HG03139 (cell line): Measurements from ENCODE around the gene USP17L28.
"Not testable (repeated sequence)": the region's sequence is repeated elsewhere in the genome, so short reads cannot be mapped to it uniquely, and the experiment has no call there.

Source experiments
- ATAC-seq: cut with Tn5 transposase; IDR thresholded peaks from one replicate; pipeline ENCODE4 v1.9.1; 2021; ENCODE audit not compliant: unreplicated experiment

USP17L28 gene, protein sequence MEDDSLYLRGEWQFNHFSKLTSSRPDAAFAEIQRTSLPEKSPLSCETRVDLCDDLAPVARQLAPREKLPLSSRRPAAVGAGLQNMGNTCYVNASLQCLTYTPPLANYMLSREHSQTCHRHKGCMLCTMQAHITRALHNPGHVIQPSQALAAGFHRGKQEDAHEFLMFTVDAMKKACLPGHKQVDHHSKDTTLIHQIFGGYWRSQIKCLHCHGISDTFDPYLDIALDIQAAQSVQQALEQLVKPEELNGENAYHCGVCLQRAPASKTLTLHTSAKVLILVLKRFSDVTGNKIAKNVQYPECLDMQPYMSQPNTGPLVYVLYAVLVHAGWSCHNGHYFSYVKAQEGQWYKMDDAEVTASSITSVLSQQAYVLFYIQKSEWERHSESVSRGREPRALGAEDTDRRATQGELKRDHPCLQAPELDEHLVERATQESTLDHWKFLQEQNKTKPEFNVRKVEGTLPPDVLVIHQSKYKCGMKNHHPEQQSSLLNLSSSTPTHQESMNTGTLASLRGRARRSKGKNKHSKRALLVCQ

DNA sequence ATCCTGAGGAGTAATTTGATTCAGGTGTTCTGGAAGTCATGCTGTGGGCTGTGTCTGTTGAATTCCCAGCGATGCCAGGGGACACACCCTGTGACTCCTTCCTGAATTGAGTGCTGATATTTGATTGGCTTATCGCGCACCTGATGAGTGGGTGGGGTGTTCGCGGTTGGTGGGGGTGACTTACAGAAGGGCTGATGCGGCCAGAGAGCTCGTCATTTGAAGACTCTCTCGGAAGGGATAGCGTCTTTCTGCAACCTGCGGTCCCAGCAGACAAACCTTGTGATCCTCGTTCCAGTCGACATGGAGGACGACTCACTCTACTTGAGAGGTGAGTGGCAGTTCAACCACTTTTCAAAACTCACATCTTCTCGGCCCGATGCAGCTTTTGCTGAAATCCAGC lies at the start of gene USP17L28:
Gene USP17L28, plus strand, starts transcription at position 301 of the 400 bp plus-strand sequence. Its CDS starts 0 bp downstream, at position 301.
- not testable (repeated sequence) for ATAC-seq

DNA sequence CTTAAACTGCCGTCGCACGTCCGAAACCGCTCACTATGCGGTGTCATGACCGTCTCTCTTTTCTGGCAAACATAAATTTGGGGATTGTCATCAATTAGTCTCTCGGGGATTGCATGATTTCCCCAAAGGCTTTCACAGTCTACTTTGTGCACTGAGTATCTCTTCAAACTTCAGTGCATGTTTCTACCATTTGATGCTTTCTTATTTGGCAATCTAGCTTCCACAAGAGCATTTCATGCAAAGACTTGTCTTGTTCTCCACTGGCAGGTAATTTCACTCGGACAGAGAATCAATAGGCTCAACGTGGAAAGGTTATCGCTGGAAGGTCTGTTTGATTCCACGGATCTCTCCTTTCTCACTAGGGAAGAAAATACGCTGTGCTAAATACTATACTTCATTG lies 24.5 kb upstream of the USP17L28 start:
- ATAC-seq: not testable (repeated sequence)

DNA sequence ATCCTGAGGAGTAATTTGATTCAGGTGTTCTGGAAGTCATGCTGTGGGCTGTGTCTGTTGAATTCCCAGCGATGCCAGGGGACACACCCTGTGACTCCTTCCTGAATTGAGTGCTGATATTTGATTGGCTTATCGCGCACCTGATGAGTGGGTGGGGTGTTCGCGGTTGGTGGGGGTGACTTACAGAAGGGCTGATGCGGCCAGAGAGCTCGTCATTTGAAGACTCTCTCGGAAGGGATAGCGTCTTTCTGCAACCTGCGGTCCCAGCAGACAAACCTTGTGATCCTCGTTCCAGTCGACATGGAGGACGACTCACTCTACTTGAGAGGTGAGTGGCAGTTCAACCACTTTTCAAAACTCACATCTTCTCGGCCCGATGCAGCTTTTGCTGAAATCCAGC lies 23.8 kb upstream of the USP17L28 start, which contains the start of gene USP17L24:
Gene USP17L24, plus strand, starts transcription at position 301 of the 400 bp plus-strand sequence. Its CDS starts 0 bp downstream, at position 301.
- not testable (repeated sequence) for ATAC-seq

DNA sequence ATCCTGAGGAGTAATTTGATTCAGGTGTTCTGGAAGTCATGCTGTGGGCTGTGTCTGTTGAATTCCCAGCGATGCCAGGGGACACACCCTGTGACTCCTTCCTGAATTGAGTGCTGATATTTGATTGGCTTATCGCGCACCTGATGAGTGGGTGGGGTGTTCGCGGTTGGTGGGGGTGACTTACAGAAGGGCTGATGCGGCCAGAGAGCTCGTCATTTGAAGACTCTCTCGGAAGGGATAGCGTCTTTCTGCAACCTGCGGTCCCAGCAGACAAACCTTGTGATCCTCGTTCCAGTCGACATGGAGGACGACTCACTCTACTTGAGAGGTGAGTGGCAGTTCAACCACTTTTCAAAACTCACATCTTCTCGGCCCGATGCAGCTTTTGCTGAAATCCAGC lies 19.1 kb upstream of the USP17L28 start, which contains the start of gene USP17L25:
Gene USP17L25, plus strand, starts transcription at position 301 of the 400 bp plus-strand sequence. Its CDS starts 0 bp downstream, at position 301.
- not testable (repeated sequence) for ATAC-seq

DNA sequence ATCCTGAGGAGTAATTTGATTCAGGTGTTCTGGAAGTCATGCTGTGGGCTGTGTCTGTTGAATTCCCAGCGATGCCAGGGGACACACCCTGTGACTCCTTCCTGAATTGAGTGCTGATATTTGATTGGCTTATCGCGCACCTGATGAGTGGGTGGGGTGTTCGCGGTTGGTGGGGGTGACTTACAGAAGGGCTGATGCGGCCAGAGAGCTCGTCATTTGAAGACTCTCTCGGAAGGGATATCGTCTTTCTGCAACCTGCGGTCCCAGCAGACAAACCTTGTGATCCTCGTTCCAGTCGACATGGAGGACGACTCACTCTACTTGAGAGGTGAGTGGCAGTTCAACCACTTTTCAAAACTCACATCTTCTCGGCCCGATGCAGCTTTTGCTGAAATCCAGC lies 14.3 kb upstream of the USP17L28 start, which contains the start of gene USP17L26:
Gene USP17L26, plus strand, starts transcription at position 301 of the 400 bp plus-strand sequence. Its CDS starts 0 bp downstream, at position 301.
- not testable (repeated sequence) for ATAC-seq

DNA sequence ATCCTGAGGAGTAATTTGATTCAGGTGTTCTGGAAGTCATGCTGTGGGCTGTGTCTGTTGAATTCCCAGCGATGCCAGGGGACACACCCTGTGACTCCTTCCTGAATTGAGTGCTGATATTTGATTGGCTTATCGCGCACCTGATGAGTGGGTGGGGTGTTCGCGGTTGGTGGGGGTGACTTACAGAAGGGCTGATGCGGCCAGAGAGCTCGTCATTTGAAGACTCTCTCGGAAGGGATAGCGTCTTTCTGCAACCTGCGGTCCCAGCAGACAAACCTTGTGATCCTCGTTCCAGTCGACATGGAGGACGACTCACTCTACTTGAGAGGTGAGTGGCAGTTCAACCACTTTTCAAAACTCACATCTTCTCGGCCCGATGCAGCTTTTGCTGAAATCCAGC lies 9.6 kb upstream of the USP17L28 start, which contains the start of gene USP17L5:
Gene USP17L5, plus strand, starts transcription at position 301 of the 400 bp plus-strand sequence. Its CDS starts 0 bp downstream, at position 301.
- ATAC-seq: not testable (repeated sequence)

DNA sequence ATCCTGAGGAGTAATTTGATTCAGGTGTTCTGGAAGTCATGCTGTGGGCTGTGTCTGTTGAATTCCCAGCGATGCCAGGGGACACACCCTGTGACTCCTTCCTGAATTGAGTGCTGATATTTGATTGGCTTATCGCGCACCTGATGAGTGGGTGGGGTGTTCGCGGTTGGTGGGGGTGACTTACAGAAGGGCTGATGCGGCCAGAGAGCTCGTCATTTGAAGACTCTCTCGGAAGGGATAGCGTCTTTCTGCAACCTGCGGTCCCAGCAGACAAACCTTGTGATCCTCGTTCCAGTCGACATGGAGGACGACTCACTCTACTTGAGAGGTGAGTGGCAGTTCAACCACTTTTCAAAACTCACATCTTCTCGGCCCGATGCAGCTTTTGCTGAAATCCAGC lies 4.8 kb upstream of the USP17L28 start, which contains the start of gene USP17L27:
Gene USP17L27, plus strand, starts transcription at position 301 of the 400 bp plus-strand sequence. Its CDS starts 0 bp downstream, at position 301.
- ATAC-seq: not testable (repeated sequence)

DNA sequence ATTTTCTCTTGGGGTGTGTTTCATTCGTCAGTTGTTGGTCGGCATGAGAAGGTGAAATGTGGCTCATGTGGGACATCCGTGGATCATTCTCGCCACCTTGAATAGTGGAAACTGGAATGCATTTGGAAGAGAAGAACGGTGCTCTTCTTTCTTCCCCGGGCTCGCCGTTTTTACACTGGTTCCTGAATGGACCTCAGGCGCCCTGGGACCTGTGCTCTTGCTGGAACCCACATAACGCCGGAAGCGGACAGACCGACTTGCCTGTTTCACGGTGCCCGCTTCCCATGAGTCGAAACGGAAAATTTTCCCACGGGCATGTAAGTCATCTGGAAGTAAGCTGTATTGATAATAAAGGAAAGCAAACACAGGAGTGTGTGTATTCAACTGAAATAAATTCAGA lies 2.2 kb downstream of the USP17L28 start:
- ATAC-seq: not testable (repeated sequence)

DNA sequence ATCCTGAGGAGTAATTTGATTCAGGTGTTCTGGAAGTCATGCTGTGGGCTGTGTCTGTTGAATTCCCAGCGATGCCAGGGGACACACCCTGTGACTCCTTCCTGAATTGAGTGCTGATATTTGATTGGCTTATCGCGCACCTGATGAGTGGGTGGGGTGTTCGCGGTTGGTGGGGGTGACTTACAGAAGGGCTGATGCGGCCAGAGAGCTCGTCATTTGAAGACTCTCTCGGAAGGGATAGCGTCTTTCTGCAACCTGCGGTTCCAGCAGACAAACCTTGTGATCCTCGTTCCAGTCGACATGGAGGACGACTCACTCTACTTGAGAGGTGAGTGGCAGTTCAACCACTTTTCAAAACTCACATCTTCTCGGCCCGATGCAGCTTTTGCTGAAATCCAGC lies 4.6 kb downstream of the USP17L28 start, which contains the start of gene USP17L29:
Gene USP17L29, plus strand, starts transcription at position 301 of the 400 bp plus-strand sequence. Its CDS starts 0 bp downstream, at position 301.
- ATAC-seq: not testable (repeated sequence)

DNA sequence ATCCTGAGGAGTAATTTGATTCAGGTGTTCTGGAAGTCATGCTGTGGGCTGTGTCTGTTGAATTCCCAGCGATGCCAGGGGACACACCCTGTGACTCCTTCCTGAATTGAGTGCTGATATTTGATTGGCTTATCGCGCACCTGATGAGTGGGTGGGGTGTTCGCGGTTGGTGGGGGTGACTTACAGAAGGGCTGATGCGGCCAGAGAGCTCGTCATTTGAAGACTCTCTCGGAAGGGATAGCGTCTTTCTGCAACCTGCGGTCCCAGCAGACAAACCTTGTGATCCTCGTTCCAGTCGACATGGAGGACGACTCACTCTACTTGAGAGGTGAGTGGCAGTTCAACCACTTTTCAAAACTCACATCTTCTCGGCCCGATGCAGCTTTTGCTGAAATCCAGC lies 14.1 kb downstream of the USP17L28 start, which contains the start of gene USP17L30:
Gene USP17L30, plus strand, starts transcription at position 301 of the 400 bp plus-strand sequence. Its CDS starts 0 bp downstream, at position 301.
- ATAC-seq: not testable (repeated sequence)

DNA sequence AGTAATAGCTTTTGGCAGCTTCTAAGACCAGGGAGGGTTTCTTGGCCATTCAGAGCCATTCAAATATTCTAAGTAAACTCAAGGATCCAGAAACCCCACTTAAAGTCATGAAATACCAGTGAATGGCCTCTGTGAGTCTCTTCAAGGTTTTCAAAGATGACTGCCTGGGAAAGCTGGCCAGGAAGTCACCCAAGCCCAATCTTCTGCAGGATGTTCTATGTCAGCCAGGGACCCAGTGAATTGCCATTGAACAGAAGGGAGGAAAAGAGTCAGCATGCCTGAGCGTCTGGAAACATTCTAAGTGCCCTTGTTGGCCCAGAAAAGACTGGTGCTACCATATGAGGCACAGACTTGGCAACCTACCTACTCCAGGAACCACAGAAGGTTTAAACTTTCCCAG lies 31.2 kb downstream of the USP17L28 start:
- ATAC-seq: not testable (repeated sequence)

DNA sequence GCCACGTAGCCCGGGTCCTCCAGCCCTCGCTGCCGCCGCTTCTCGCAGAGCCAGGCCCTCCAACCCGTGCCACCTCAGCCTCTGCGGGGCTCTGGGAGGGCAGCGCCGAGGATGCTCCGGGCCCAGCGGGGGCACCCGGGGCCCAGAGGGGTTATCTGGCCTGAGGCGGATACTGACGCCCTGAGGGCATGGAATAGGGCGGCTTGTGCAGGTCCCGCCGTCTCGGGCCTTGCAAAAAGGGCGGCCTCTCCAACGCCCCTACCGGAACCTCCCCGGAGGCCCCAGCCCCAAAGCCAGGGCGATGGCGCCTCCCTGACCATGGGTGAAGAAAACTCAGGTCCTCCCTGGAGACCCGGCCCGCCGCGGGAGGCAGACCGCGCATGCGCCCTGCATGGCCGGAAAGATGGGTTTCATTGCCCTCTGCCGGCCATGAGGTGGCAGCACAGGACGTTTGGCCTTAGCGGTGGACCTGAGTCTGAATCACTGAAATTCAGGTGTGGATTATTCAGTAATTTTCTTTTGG lies 32.4 kb downstream of the USP17L28 start:
- not testable (repeated sequence) for ATAC-seq

DNA sequence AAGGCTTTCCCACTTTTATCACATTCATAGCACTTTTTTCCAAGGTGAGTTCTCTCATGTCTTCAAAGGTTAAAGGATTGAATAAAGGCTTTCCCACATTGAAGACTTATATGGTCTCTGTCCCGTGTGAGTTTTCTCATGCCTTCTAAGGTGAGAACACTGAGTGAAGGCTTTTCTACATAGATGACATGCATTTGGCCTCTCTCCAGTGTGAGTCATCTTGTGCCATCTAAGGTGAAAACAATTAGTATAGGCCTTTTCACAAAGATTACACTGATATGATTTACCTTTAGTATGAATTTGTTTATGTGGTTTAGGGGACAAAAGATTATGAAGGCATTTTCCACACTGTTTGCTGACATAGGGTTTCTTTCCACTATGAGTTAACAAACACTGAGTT lies 35.4 kb downstream of the USP17L28 start:
- ATAC-seq: no peak

DNA sequence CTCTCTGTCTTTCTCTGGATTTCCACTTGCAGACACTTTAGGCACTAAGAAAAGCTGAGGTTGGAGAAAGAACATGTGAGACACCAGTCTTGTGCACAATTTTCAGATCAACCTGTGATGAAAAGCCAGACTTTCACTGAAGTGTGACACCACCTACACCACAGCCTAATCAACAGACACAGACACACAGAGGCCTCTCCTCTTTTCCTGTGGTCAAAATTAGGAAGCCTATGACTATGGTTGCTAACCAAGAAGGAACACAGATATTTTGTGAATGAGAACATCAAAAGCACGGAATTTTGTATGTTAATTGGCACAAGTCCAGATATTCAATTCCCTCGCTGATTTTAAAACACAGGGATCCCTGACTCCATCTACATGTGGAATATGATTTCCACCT lies 40.3 kb downstream of the USP17L28 start:
- not testable (repeated sequence) for ATAC-seq
